HepG2 (cell line): ENCODE data around the gene CADM4.

Experiments
- CREB1 ChIP-seq, 2 experiments: fragments of 450-650 bp in 1 of 2; IDR thresholded peaks; 2 replicates each; pipeline ENCODE4 v1.6.1; 2016 to 2017; ENCODE audit warnings: control low read depth in 1 of 2, mild to moderate bottlenecking in 1 of 2, missing compliant biosample characterization in 1 of 2, missing genetic modification characterization in 1 of 2
- MXD1 ChIP-seq: sonication (generic); formaldehyde crosslinking; IDR thresholded peaks from 2 replicates; pipeline ENCODE4 v1.4.0; 2020; ENCODE audit warnings: mild to moderate bottlenecking, missing genetic modification reagents
- POLR2A ChIP-seq, 2 experiments: IDR thresholded peaks; 2 replicates each; pipeline ENCODE4 v1.6.1; 2011; ENCODE audit warnings: low read depth in 2 of 2, low read length in 2 of 2, mild to moderate bottlenecking in 1 of 2, moderate library complexity in 1 of 2; ENCODE audit not compliant: insufficient read depth in 1 of 2
- TERF1 ChIP-seq: sonication (generic); formaldehyde crosslinking; IDR thresholded peaks from 2 replicates; pipeline ENCODE4 v1.8.0; 2022; ENCODE audit warnings: mild to moderate bottlenecking, missing genetic modification reagents, moderate library complexity
- XBP1 ChIP-seq: sonication (generic); formaldehyde crosslinking; IDR thresholded peaks from 2 replicates; pipeline ENCODE4 v1.5.0; 2020; ENCODE audit warnings: missing genetic modification reagents
- ZBTB43 ChIP-seq: sonication (generic); formaldehyde crosslinking; conservative IDR thresholded peaks from 2 replicates; pipeline ENCODE4 v1.4.0; 2020; ENCODE audit warnings: missing genetic modification reagents
- ZNF556 ChIP-seq: sonication (generic); formaldehyde crosslinking; IDR thresholded peaks from 2 replicates; pipeline ENCODE4 v1.4.0; 2020; ENCODE audit warnings: mild to moderate bottlenecking, missing genetic modification reagents, borderline replicate concordance
- ZZZ3 ChIP-seq: sonication (generic); formaldehyde crosslinking; IDR thresholded peaks from 2 replicates; pipeline ENCODE4 v1.4.0; 2020; ENCODE audit warnings: missing genetic modification reagents, mild to moderate bottlenecking, borderline replicate concordance
- TF ChIP-seq, protein P1 (sequence below): conservative IDR thresholded peaks from 2 replicates; pipeline ENCODE4 v1.6.1; 2018; ENCODE audit warnings: missing genetic modification reagents
- TF ChIP-seq, protein P2 (sequence below): sonication (generic); formaldehyde crosslinking; IDR thresholded peaks from 2 replicates; pipeline ENCODE4 v1.5.0; 2020; ENCODE audit warnings: mild to moderate bottlenecking, missing genetic modification reagents, moderate library complexity
- TF ChIP-seq, protein P3 (sequence below): sonication (generic); formaldehyde crosslinking; IDR thresholded peaks from 2 replicates; pipeline ENCODE4 v1.5.0; 2020; ENCODE audit warnings: missing genetic modification reagents, mild to moderate bottlenecking, borderline replicate concordance

GRCh38 chr19:43658494-43658893, 18.8 kb upstream of the CADM4 start:
- TF ChIP-seq ZNF556 (CRISPR knock-in tag): no peak
- TF ChIP-seq, protein P1, sequence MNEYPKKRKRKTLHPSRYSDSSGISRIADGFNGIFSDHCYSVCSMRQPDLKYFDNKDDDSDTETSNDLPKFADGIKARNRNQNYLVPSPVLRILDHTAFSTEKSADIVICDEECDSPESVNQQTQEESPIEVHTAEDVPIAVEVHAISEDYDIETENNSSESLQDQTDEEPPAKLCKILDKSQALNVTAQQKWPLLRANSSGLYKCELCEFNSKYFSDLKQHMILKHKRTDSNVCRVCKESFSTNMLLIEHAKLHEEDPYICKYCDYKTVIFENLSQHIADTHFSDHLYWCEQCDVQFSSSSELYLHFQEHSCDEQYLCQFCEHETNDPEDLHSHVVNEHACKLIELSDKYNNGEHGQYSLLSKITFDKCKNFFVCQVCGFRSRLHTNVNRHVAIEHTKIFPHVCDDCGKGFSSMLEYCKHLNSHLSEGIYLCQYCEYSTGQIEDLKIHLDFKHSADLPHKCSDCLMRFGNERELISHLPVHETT (CRISPR knock-in tag): no peak
- TF ChIP-seq TERF1 (CRISPR knock-in tag): no peak
- TF ChIP-seq ZZZ3 (CRISPR knock-in tag): no peak
- no peak for TF ChIP-seq XBP1 (CRISPR knock-in tag)
- no peak for TF ChIP-seq ZBTB43 (CRISPR knock-in tag)
- no peak for TF ChIP-seq MXD1 (CRISPR knock-in tag)
- TF ChIP-seq POLR2A (IDR thresholded peaks at IDR 0.05; ENCODE audit: insufficient read depth in 1 of 2, low read depth in 2 of 2, low read length in 2 of 2): no peak
- TF ChIP-seq, protein P2, sequence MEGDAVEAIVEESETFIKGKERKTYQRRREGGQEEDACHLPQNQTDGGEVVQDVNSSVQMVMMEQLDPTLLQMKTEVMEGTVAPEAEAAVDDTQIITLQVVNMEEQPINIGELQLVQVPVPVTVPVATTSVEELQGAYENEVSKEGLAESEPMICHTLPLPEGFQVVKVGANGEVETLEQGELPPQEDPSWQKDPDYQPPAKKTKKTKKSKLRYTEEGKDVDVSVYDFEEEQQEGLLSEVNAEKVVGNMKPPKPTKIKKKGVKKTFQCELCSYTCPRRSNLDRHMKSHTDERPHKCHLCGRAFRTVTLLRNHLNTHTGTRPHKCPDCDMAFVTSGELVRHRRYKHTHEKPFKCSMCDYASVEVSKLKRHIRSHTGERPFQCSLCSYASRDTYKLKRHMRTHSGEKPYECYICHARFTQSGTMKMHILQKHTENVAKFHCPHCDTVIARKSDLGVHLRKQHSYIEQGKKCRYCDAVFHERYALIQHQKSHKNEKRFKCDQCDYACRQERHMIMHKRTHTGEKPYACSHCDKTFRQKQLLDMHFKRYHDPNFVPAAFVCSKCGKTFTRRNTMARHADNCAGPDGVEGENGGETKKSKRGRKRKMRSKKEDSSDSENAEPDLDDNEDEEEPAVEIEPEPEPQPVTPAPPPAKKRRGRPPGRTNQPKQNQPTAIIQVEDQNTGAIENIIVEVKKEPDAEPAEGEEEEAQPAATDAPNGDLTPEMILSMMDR (CRISPR knock-in tag): no peak
- TF ChIP-seq CREB1 (IDR thresholded peaks at IDR 0.05): no peak
- no peak for TF ChIP-seq CREB1 (CRISPR knock-in tag; IDR thresholded peaks at IDR 0.05)
- TF ChIP-seq, protein P3, sequence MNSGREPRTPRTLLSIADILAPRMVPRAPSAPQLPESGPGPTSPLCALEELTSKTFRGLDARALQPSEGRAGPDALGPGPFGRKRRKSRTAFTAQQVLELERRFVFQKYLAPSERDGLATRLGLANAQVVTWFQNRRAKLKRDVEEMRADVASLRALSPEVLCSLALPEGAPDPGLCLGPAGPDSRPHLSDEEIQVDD: no peak
